Measurements from ENCODE around the gene KCNMB2. TPM values are rescaled to one million over a fixed set of nuclear protein-coding genes. Genes with fewer than 3 reads are reported as not detected.

The KCNMB2 gene
- polyA plus RNA-seq, 1 donor (not counting 4 experiments of a cell fraction or from before 2014, with no cell fraction given): not detected

DNA sequence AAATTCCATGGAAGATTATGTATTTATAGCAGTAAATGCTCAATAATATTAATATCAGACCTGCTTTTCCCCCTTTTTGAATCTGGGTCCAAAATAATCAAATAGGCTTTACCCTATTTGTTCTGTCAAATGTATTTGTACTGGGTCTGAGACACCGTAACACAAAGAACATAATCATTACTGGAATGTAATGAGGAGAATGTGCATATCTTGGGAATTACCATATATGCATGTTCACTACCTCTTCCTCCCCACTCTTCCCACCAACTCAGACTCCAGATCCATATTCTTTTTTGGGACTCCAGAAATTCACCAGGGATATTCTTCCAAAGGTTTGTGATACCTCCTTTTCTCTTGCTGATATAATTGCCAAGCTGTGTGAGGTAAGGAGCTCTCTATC lies 237.1 kb downstream of the KCNMB2 start:
- H3K4me1 ChIP-seq (ENCODE audit: control insufficient read depth, extremely low read depth, insufficient read depth, low read length): peaks cover 7% of the 10 kb centered on the region
- dilution Hi-C loops (cut with MboI; ENCODE audit: extremely low pct_ligation_motif_present, low sequenced_read_pairs): no loop called here
- no peak overlapping the region for H3K9ac ChIP-seq (ENCODE audit: control insufficient read depth, extremely low read depth, insufficient read depth, low read length)
- DNase-seq (ENCODE audit: low read depth, low spot score): no peak
- no peaks in the 10 kb centered on the region for H3K9me1 ChIP-seq (ENCODE audit: control insufficient read depth, extremely low read depth, insufficient read depth, low read length)
- no peaks in the 10 kb centered on the region for H3K27me3 ChIP-seq (ENCODE audit: control insufficient read depth, extremely low read depth, insufficient read depth, low read length)
- no peak for TF ChIP-seq EZH2 (IDR thresholded peaks at IDR 0.05; ENCODE audit: low read length)
- TF ChIP-seq, protein P1, sequence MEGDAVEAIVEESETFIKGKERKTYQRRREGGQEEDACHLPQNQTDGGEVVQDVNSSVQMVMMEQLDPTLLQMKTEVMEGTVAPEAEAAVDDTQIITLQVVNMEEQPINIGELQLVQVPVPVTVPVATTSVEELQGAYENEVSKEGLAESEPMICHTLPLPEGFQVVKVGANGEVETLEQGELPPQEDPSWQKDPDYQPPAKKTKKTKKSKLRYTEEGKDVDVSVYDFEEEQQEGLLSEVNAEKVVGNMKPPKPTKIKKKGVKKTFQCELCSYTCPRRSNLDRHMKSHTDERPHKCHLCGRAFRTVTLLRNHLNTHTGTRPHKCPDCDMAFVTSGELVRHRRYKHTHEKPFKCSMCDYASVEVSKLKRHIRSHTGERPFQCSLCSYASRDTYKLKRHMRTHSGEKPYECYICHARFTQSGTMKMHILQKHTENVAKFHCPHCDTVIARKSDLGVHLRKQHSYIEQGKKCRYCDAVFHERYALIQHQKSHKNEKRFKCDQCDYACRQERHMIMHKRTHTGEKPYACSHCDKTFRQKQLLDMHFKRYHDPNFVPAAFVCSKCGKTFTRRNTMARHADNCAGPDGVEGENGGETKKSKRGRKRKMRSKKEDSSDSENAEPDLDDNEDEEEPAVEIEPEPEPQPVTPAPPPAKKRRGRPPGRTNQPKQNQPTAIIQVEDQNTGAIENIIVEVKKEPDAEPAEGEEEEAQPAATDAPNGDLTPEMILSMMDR (optimal IDR thresholded peaks at IDR 0.05 in 1 of 3, IDR thresholded peaks at IDR 0.05 in 1 of 3, conservative IDR thresholded peaks at IDR 0.05 in 1 of 3; ENCODE audit: extremely low read depth in 1 of 3, insufficient read depth in 2 of 3, low read length in 3 of 3): no peak
- H3K4me3 ChIP-seq (ENCODE audit: control insufficient read depth in 2 of 3, extremely low read depth in 1 of 3, insufficient read depth in 2 of 3, low read depth in 1 of 3, low read length in 3 of 3): no peak overlapping the region
- H3K4me2 ChIP-seq (ENCODE audit: control insufficient read depth, extremely low read depth, insufficient read depth, low read depth, low read length): no peak overlapping the region
- no peaks in the 10 kb centered on the region for H3K79me2 ChIP-seq (ENCODE audit: control insufficient read depth, insufficient read depth, low read length)
- H3K36me3 ChIP-seq (ENCODE audit: control insufficient read depth in 2 of 2, extremely low read depth in 1 of 2, insufficient read depth in 2 of 2, low read length in 2 of 2): no peaks in the 10 kb centered on the region
- FAIRE-seq: no peak
- no peak overlapping the region for H3K27ac ChIP-seq (ENCODE audit: control insufficient read depth, insufficient read depth, low read length)
- H4K20me1 ChIP-seq (ENCODE audit: control insufficient read depth, extremely low read depth, insufficient read depth, low read length): no peaks in the 10 kb centered on the region
- H3K9me3 ChIP-seq (ENCODE audit: control insufficient read depth, low read depth, low read length): no peaks in the 10 kb centered on the region
- H2AFZ ChIP-seq (ENCODE audit: control insufficient read depth, low read length): no peak overlapping the region

DNA sequence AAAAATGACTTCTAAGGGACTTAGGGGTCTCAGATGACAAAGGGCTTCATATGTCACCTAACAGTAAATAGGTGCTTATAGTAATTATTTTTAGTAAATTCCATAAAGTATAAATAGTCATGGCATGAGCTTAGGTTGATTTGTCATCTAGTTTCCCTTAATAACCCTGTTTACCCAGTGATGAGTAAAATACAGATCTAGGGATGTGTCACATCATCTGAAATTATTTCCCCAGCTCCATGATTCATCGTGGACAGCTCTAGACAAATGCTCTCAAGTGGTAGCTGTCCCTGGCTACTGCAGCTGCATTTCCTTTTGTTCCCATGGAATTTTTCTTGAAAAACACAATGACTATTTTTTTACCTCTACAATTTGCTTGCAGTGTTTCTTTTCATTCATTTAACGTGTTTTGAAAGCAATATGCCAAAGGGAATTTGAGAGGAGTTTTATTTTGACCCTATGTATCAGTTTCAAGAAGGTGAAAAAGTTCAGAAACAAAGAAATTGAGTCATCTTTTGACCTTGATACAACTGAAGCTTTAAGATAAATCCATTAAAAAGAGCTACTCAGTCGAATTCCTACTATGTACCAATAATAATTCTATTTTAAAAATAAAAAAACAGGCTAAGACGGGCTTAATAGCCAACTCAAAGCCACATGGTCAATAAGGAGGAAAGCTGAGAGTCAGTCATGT lies 241.6 kb downstream of the KCNMB2 start:
- Histone ChIP-seq H3K9me1 (ENCODE audit: control insufficient read depth, extremely low read depth, insufficient read depth, low read length) (no peaks in the 10 kb centered on the region), H2AFZ (ENCODE audit: control insufficient read depth, low read length) (no peak overlapping the region), H3K4me3 (ENCODE audit: control insufficient read depth in 2 of 3, extremely low read depth in 1 of 3, insufficient read depth in 2 of 3, low read depth in 1 of 3, low read length in 3 of 3) (no peak overlapping the region), H4K20me1 (ENCODE audit: control insufficient read depth, extremely low read depth, insufficient read depth, low read length) (no peaks in the 10 kb centered on the region), H3K36me3 (ENCODE audit: control insufficient read depth in 2 of 2, extremely low read depth in 1 of 2, insufficient read depth in 2 of 2, low read length in 2 of 2) (no peaks in the 10 kb centered on the region), H3K4me1 (ENCODE audit: control insufficient read depth, extremely low read depth, insufficient read depth, low read length) (peaks cover 11% of the 10 kb centered on the region), H3K79me2 (ENCODE audit: control insufficient read depth, insufficient read depth, low read length) (no peaks in the 10 kb centered on the region), H3K9ac (ENCODE audit: control insufficient read depth, extremely low read depth, insufficient read depth, low read length) (no peak overlapping the region), H3K27me3 (ENCODE audit: control insufficient read depth, extremely low read depth, insufficient read depth, low read length) (no peaks in the 10 kb centered on the region), H3K27ac (ENCODE audit: control insufficient read depth, insufficient read depth, low read length) (no peak overlapping the region), H3K9me3 (ENCODE audit: control insufficient read depth, low read depth, low read length) (no peaks in the 10 kb centered on the region), H3K4me2 (ENCODE audit: control insufficient read depth, extremely low read depth, insufficient read depth, low read depth, low read length) (no peak overlapping the region)
- DNase-seq (ENCODE audit: low read depth, low spot score): peak; percentile 57
- TF ChIP-seq, protein P1 (optimal IDR thresholded peaks at IDR 0.05 in 1 of 3, IDR thresholded peaks at IDR 0.05 in 1 of 3, conservative IDR thresholded peaks at IDR 0.05 in 1 of 3; ENCODE audit: extremely low read depth in 1 of 3, insufficient read depth in 2 of 3, low read length in 3 of 3): no peak
- TF ChIP-seq EZH2 (IDR thresholded peaks at IDR 0.05; ENCODE audit: low read length): no peak
- dilution Hi-C loops (cut with MboI; ENCODE audit: extremely low pct_ligation_motif_present, low sequenced_read_pairs): no loop called here
- peak; percentile 65 for FAIRE-seq

Measured in keratinocyte (primary cell).